Neural cell (in vitro differentiated cells): ENCODE results near the gene AFF3.

Experiments used
- CTCF ChIP-seq: fragments of 450-650 bp; IDR thresholded peaks from 2 replicates; pipeline ENCODE4 v1.5.1; 2014; ENCODE audit warnings: antibody characterized with exemption, mild to moderate bottlenecking, moderate library complexity; ENCODE audit not compliant: poor library complexity, severe bottlenecking
- EP300 ChIP-seq: fragments of 450-650 bp; conservative IDR thresholded peaks from 2 replicates; pipeline ENCODE4 v1.6.1; 2014; ENCODE audit warnings: antibody characterized with exemption, mild to moderate bottlenecking, moderate library complexity; ENCODE audit not compliant: poor library complexity, severe bottlenecking
- EZH2 ChIP-seq: fragments of 200-600, 300-800 bp; shearing (Covaris generic), sonication (generic); IDR thresholded peaks from 2 replicates; pipeline ENCODE4 v1.6.1; 2014; ENCODE audit warnings: antibody characterized with exemption, low read length, borderline replicate concordance, mild to moderate bottlenecking; ENCODE audit not compliant: insufficient read depth, poor library complexity, severe bottlenecking
- POLR2AphosphoS5 ChIP-seq: IDR thresholded peaks from 2 replicates; pipeline ENCODE4 v1.6.1; 2012
- RAD21 ChIP-seq: fragments of 450-650 bp; conservative IDR thresholded peaks from 2 replicates; pipeline ENCODE4 v1.6.1; 2014; ENCODE audit warnings: antibody characterized with exemption, mild to moderate bottlenecking, moderate library complexity
- SMC3 ChIP-seq: fragments of 450-650 bp; conservative IDR thresholded peaks from 2 replicates; pipeline ENCODE4 v1.6.1; 2014; ENCODE audit warnings: antibody characterized with exemption, mild to moderate bottlenecking, moderate library complexity; ENCODE audit not compliant: poor library complexity
- TAF1 ChIP-seq: IDR thresholded peaks from 2 replicates; pipeline ENCODE4 v1.6.1; 2012; ENCODE audit warnings: low read depth
- TF ChIP-seq, protein P1 (sequence below): IDR thresholded peaks from 2 replicates; pipeline ENCODE4 v1.6.1; 2012; ENCODE audit warnings: borderline replicate concordance

- TF ChIP-seq CTCF, result no peak
- no peak for TF ChIP-seq EZH2
- TF ChIP-seq EP300, result no peak
- TF ChIP-seq TAF1, result no peak
- TF ChIP-seq POLR2AphosphoS5, result no peak
- TF ChIP-seq, protein P1, sequence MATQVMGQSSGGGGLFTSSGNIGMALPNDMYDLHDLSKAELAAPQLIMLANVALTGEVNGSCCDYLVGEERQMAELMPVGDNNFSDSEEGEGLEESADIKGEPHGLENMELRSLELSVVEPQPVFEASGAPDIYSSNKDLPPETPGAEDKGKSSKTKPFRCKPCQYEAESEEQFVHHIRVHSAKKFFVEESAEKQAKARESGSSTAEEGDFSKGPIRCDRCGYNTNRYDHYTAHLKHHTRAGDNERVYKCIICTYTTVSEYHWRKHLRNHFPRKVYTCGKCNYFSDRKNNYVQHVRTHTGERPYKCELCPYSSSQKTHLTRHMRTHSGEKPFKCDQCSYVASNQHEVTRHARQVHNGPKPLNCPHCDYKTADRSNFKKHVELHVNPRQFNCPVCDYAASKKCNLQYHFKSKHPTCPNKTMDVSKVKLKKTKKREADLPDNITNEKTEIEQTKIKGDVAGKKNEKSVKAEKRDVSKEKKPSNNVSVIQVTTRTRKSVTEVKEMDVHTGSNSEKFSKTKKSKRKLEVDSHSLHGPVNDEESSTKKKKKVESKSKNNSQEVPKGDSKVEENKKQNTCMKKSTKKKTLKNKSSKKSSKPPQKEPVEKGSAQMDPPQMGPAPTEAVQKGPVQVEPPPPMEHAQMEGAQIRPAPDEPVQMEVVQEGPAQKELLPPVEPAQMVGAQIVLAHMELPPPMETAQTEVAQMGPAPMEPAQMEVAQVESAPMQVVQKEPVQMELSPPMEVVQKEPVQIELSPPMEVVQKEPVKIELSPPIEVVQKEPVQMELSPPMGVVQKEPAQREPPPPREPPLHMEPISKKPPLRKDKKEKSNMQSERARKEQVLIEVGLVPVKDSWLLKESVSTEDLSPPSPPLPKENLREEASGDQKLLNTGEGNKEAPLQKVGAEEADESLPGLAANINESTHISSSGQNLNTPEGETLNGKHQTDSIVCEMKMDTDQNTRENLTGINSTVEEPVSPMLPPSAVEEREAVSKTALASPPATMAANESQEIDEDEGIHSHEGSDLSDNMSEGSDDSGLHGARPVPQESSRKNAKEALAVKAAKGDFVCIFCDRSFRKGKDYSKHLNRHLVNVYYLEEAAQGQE, result no peak
- TF ChIP-seq RAD21, result no peak
- TF ChIP-seq SMC3, result no peak
Observed at GRCh38 chr2:99915108-99915675, 227.2 kb downstream of the AFF3 start.
